ENCODE measurements around the gene PTPRQ.

Gene PTPRQ

DNA sequence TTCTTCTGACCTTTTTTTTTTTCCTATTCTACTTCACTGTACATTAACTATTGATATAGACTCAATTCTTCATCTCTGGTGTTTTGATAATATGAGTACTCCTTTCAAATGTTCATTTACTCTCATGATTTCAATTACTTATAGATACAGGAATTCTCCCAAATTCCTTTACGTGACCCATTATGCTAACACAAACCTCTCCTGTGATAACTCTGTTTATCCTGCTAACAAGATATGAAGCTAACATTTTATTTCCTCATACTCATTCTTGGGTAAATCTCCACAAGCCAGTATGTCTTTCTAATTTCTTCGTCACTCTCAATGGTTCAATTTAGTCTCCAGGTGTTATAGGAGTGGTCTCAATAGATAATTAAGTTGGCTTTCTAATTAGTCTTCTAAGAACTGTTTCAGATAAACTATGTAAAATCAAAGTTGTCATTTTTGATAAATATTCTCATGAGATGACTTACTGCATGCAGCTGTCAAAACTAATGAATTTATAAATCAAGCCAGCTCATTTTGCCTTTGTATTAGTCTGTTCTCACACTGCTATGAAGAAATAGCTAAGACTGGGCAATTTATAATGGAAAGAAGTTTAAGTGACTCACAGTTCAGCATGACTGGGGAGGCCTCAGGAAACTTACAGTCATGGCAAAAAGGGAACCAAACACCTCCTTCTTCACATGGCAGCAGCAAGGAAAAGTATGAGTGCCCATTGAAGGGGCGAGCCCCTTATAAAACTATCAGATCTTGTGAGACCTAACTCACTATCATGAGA is 132.8 kb downstream of the PTPRQ start:
- no peak for DNase-seq

DNA sequence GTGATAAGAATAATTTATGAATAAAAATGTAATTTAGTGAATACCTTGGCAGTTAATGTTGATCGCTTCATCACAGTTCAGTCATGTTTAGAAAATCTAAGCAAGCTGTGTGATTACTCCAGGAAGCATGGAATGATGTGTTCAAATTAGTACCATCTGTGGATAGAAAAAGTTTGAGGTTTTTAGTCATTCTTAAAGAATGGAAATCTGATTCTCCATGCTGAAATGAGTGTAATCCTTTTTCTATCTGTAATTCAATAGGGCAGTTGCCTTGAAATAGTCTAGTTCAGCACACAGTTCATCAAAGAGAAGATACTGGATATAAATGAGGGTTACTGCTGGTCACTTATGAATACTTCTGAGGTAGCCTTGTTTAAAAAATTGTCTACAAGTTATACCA is 136.2 kb downstream of the PTPRQ start:
- no peak for DNase-seq

DNA sequence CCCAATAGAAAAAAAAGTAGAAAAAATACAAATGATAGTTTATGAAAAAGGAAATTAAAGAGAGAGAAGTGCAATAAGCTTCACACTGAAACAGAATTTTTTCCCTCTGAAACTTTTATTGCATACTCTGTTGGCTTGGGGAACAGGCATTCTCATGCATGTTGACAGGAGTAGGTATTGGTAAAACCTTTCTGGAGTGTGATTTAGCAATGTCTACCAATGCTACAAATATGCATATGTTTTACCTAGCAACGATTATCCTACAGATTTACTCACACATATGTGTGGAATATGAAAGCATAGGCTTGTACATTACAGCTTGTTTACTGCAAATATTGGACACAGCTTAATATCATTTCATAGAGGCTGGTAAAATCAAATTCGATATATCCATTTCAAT is 137.7 kb downstream of the PTPRQ start:
- DNase-seq: no peak

DNA sequence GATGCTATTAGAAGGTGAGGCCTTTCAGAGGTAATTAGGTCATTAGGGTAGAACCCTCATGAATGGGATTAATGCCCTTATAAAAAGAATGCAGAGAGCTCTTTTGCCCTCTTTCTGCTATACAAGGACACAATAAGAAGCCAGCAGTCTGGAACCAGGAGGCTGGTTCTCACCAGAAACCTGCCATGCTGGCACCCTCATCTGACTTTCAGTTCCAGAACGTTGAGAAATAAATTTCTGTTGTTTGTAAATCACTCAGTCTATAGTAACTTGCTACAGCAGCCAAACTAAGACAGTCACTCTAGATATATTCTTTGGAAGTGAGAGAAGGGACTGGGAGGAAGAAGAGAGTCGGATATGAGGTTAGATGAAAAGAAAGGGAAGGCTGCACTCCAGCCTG is 138.4 kb downstream of the PTPRQ start:
- no peak for DNase-seq

DNA sequence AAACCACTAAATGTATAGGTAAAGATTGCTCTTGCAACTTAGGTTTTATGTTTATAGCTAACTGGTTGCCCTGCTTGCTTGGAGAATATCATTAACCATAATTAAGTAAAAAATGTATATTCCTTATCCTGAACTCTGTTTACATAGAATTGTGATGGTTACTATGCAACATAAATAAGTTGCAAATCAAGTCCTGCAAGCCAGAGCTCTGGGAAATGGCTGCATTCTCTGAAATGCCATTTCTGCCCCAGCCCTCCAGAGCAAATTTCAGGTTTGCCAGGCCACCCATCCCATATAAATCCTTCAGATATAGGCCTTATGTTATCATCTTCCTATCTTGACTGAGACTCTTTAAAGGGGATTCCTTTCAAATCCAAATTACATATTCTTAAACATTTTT is 145.0 kb downstream of the PTPRQ start:
- DNase-seq: no peak

DNA sequence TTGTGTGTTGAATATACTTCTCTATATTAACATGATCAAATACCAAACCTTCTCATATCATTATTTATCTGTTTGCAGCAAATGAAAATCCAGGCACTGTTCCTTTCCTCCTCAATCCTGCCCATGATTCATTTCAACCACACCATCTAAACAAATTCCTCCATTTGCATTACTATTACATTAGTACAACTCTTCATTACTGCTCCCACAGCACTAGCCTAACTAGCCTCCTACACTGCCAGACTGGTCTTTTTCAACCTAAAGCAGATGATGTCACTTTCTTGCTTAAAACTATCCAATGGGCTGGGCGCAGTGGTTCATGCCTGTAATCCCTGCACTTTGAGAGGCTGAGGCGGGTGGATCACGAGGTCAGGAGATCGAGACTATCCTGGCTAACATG is 146.1 kb downstream of the PTPRQ start:
- no peak for DNase-seq

DNA sequence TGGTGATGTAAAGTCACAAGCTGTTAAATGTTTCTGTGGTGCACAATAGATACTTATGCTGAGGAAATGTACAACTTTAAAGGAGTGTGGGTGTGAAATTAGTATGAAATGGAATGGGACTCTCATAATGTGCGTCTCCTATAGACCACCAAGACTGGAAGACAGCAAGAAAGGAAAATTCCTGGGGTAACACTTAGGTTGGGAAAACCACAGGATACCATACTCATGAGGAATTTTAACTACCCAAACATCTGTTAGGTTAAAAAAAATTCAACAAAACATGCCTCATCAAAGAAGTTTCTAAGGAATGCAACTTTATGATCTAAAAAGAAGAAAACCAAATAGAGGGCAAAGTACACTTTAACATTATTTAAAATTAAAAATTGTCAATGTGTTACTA is 149.7 kb downstream of the PTPRQ start:
- DNase-seq: no peak

DNA sequence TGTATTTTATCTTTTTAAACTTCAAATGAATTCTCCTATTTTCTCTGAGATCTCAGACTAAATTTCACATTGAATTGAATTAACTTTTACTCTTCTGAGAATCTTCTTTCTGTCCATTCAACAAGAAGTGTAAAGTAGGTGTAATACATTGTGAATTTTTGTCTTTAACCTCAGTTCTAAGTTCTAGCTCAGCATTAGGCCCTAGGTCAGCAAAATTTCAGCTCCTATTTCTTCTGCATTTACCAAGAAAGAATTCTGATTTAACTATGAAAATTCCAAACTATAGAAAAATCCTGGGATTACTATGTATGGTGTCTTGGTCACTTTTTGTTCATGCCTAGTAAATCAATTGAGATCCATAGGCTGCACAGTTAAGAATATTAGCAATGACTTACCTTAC is 152.5 kb downstream of the PTPRQ start:
- DNase-seq: no peak

DNA sequence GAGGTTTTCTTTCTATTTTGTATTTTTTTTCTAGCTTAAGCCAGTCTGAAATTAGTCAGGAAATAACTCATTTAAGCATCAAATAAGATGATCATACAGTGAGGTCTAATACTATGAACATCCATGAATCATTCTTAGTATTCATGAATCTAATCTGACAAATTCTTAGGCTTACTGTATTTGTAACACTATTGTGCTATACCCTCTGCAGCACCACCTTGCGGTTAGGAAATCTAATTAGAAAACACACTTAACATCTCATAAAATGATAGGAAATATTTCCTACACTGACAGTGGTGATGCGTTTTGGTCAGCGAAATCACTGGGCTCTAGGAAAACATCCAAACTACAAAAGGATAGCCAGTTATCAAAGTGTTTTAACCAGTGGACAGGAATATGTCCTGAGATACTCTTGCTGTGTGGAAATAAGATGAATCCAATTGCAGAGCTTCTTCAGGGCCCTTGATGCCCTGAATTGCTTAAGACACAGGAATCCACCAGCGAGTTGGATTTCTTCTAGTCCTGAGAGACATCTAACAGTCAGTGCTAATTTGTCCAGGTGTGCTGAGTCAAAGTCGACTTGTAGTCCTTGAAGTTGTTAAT is 154.1 kb downstream of the PTPRQ start:
- DNase-seq: no peak

DNA sequence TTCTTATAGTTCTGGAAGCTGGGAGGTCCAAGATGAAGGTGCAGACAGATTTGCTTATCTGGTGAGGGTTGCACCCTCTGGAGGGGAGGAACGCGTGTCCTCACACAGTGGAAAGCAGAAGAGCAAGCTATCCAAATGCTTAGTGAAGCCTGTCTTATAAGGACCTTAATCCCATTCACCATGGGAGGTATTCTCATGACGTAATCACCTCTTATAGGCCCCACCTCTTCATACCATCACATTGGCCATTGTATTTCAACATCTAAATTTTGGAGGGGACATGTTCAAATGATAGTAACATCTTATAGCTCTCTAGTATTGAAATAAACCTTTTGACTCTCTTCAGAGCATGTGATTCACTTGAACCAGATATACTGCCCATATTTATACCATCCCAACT is 158.4 kb downstream of the PTPRQ start:
- DNase-seq: no peak

DNA sequence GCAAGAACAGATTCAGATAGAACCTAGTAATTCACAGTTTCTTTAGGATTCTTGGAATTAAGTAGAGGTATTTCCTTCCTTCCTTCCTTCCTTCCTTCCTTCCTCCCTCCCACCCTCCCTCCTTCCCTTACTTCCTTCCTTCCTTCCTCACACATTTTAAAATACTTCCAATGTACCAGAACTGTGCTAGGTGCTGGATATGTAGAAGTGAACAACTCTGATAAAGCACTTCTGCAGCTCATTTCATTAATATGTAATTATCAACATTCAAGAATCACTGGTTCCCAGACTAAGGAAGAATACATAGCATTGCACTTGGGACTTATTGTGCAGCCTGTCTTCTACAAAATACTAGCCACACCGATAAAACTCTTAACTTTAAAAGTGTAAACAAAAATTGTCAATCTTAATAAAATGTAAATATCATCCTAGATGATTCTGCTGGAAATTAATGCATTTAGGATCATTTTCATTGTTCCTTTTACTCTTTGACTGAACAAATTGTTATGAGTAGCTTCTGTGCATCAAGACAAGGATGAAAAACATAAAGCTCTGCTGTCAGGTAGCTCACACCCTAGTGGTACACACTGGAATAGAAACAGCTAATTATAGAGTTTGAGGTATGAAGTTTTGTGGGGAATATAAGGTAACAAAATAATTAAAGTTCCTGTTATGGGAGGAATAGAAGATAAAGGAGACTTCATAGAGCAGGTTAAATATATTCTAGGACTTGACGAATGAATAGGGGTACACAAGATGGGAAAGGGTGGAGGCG is 163.5 kb downstream of the PTPRQ start:
- DNase-seq: no peak

DNA sequence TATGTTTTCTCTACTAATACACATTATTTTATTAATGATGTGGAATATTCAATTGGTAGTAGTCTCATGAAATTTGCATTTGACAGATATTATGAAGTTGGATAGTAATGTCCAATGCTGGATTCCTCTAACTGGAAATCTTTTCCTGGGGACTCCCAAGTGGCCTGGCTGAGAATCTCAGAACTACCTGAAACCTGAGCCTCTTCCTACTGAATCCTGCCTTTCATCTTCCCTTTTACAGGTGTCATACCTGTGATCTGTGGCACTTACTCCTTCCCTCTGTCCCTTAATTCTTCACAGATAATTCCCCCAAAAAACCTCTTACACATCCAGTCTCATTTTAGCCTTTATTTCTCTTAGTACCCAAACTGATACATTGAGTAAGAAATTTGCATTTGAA is 173.7 kb downstream of the PTPRQ start:
- DNase-seq: no peak

DNA sequence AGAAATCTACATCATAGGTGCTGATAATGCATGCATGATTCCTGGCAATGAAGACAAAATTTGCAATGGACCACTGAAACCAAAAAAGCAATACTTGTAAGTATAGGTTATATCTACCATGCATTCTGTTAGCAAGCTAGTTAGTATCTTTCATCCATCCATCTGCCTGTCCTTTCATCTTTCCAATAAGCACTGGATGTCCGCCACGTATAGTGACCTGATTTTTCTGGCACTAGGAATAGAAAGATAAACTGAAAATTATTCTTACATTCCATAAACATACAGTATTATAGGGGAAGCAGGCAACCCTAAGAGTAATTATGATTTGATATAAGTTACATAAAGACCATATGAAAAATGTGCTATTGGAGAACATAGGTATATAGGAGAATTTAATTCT is 176.2 kb downstream of the PTPRQ start:
- no peak for DNase-seq

DNA sequence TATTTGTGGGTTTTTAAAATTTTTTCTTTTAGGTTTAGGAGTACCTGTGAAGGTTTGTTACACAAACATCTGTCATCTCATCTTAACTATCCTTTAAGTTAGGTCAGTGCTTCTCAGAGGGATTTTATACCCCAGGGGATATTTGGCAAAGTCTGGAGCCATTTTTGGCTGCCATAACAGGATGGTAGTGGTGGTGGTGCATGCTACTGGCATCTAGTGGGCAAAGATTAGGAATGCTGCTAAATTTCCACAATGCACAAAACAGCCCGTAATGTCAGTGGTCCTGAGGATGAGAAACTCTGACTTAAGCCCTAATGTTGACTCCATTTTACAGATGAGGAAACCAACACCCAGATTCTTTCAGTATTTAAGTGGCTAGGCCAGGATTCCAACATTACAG is 178.2 kb downstream of the PTPRQ start:
- DNase-seq: peak; percentile 10

DNA sequence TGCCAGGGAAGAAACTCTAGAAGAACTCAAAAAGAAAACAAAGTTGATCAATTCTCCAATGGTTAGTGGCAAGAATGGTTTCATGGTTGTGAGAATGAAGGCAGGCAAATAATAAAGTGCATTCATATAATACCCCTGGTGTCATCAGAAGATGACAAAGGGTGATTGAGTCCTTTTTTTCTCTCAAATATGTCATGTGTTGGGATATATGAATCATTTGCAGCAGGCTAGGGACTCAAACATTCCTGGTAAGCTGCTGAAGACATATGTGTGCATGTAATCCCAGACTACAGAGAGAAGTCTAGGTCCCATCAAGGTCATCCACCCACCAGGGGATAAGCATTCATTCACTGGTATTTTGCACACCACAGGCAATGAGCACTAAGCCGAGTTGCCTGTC is 181.0 kb downstream of the PTPRQ start:
- no peak for DNase-seq

DNA sequence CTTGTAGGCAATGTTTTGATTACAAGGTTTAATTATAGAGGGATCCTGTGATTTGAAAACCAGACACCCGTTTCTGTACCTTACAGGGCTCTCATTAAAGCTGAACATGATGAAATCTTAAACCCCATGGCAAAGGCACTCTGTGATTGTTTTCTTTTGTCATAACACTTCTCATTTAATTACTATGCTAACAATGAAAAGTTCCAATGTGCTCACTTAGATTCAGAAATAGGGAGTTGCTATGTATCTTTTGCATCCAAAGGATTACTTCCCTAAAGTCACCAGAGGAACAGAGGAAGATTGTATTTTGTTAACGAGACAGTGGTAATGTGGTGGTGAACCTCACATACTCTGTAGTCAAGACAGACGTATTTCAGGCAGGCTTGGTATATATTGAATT is 181.9 kb downstream of the PTPRQ start:
- no peak for DNase-seq

DNA sequence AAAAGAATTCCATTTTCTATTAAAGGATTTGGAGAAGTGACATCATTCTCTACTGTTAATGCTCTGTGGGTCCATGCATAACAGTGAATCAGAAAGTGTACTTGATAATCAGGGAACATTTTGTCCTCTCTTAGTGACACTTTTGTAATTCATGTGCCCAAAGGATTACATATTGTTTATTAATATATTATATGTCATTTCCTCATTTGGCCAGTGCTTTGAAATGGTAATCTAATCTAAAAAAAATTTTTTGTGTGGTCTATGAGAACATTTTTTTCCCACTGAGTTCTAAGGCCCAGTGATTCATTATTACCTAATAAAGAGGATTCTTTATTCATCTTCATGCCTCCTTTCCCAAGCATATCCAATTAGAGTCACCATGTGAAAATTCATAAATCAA is 183.7 kb downstream of the PTPRQ start:
- DNase-seq: no peak

DNA sequence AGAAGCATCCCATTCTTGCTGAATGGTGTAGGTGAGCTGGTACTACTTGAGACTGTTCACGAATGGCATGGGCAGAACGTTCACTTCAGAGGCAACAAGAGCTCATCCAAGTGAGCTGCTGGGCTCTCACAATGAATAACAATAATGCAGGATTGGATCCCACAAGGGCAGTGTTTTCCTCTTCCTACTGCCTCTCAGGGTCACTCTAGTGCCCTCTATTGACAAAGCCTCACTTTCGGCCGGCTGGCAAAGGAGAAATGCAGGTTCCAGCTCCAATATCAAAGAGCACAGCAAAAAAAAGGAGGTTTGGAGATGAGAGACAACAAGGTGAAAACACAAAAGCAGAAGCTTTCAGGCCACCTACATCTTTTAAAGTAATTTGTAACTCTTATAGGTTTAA is 188.8 kb downstream of the PTPRQ start:
- DNase-seq: no peak

DNA sequence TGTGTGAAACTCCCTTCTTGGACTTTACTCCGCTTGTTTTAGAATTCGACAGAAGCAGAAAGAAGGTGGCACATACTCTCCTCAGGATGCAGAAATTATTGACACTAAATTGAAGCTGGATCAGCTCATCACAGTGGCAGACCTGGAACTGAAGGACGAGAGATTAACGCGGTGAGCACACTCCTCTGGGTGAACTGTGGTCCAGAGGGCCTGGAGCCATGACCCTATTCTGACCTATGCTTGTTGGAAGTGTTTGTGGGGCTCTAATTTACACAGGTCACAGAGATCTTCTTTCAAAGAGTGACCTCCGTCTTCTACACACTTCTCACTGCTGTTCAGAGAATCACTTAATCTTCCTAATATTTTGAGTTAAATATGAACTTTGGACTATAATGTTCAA is 190.9 kb downstream of the PTPRQ start:
- no peak for DNase-seq

DNA sequence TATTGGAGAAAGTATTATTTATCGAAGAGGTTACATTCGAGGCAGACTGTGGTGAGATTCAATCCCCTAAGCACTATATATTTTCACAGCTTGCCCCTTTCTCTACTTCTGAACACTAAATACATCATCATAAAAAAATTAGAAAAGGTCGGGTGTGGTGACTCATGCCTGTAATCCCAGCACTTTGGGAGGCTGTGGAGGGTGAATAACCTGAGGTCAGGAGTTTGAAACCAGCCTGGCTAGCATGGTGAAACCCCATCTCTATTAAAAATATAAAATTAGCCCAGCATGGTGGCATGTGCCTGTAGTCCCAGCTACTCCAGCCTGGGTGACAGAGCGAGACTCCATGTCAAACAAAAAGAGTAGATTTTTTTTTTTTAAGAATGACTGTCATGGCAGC is 192.8 kb downstream of the PTPRQ start:
- no peak for DNase-seq

DNA sequence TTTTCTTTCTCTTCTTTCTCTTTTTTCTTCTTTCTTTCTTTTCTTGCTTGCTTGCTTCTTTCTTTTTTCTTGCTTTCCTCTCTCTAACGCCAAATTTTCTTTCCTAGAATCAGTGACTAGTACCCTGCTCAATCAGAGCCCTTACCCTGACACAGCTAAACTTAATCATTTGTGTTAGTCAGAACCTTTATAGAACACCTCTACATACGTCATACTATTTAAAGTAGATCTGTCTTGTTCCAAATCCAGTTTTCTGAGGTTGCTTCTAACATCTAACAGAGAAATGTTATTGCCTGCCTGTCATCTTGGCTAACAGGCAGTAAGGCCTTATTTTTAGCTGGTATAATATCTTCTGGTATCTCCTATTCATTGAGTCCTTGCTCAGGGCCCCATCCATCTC is 197.9 kb downstream of the PTPRQ start:
- no peak for DNase-seq

DNA sequence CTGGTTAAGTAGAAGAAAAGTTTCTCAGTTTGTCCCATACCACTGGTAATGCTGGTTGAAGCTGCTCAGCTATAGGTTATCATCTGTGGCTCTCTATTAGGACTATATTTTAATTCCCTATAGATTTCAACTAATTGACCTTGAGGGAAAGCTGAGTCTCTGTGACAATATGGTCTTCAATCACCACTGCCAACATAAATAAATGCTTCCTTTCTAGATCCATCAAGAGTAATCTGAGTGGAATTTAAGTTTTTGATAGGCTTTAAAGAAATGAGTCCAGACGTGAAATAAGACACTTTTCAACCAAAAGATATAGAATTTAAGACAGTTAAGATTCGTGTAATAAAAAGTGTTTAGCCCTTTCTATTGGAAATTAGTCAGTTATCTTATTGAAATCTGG is 199.9 kb downstream of the PTPRQ start:
- no peak for DNase-seq

DNA sequence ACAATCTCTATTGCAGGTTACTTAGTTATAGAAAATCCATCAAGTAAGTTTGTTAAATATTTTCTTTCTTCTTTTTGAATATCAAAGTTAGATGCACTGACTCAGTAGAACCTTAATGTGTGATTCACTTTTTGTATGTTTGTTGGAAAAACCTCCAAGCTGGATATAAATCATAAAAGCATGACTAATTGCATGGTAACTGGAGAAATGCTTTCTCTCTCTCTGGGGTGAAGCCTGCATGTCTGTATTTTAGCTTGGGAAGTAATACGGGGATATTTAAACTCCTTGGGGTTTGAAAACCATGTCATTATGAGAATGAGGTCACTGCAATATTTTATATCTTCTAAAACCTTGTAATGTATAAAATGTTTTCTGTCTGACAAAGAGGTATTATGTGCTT is 204.8 kb downstream of the PTPRQ start:
- DNase-seq: no peak

DNA sequence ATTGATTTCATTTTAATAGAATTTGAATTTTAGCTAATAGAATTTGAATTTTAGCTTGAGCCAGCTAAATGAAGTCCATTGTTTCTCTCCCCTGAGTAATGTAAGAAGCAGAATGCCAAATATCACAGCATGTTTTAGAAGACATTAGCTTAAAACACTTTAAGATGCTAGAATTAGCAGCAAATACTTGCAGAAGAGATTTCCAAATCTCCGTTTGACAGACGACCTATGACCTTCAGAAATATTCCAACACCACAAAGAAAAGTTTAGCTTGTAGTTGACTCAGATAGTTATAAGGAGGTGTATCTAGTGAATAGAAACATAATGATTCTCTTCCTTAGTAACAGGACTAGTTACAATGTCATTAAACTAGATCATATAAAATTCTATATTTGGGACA is 211.7 kb downstream of the PTPRQ start:
- no peak for DNase-seq
